Measurements from ENCODE around the gene SLC27A3. TPM values are rescaled to one million over a fixed set of nuclear protein-coding genes. Genes with fewer than 3 reads are reported as not detected.

SLC27A3 gene
- total and polyA plus RNA-seq, 7 donors, result 1.6 to 45.7 (median 22.8) TPM

- 88 to 92% methylated on average over 2 of the region's 2 CpGs for WGBS, 2 donors
- intact Hi-C loops (cut with DNase I), result no loop called here
Observed at GRCh38 chr1:153818876-153819275, 43.7 kb downstream of the SLC27A3 start.

GRCh38 chr1:153827168-153827964 lies 52.2 kb downstream of the SLC27A3 start:
- intact Hi-C loops (cut with DNase I), result no loop called here
- no peak overlapping the region for H3K27ac ChIP-seq
- H3K36me3 ChIP-seq, result peaks cover 0 to 31% (median 15%) of the 10 kb centered on the region in 4 donors
- no peaks in the 10 kb centered on the region for H3K9me3 ChIP-seq
- DNase-seq, result no peak
- no peaks in the 10 kb centered on the region for H3K27me3 ChIP-seq
- H3K4me1 ChIP-seq, result no peaks in the 10 kb centered on the region
- H3K4me3 ChIP-seq, result no peak overlapping the region
- no peak for TF ChIP-seq POLR2A (IDR thresholded peaks at IDR 0.05)
- TF ChIP-seq POLR2AphosphoS5 (IDR thresholded peaks at IDR 0.05), result no peak
- no peak for TF ChIP-seq EP300 (IDR thresholded peaks at IDR 0.05)
- 88 to 93% methylated on average over 6 of the region's 6 CpGs for WGBS, 2 donors

More at GRCh38 chr1:153818876-153819275, 43.7 kb downstream of the SLC27A3 start:
- Histone ChIP-seq H3K9me3 (no peaks in the 10 kb centered on the region), H3K4me1 (peaks cover 0 to 6% (median 2%) of the 10 kb centered on the region in 4 donors), H3K4me3 (no peak overlapping the region), H3K36me3 (peaks cover 25 to 52% (median 34%) of the 10 kb centered on the region in 4 donors), H3K27ac (no peak overlapping the region), H3K27me3 (no peaks in the 10 kb centered on the region)
- no peak for DNase-seq
- TF ChIP-seq EP300 (IDR thresholded peaks at IDR 0.05) (no peak), CTCF (IDR thresholded peaks at IDR 0.05) (no peak), POLR2AphosphoS5 (IDR thresholded peaks at IDR 0.05) (no peak), POLR2A (IDR thresholded peaks at IDR 0.05) (no peak)

Small RNAs within 50 kb of the gene (small RNA-seq; reads per million reads assigned to genes)
- 0 reads per million in 3 donors for gene RF00019

Other genes starting within 250 kb of the SLC27A3 start
- 1,000 to 10,000 TPM in 1 of 4 donors, 100 to 1,000 TPM in 3; 445 to 1,159 (median 590) TPM for gene S100A6, start 239.4 kb upstream of the SLC27A3 start, total RNA-seq
- 1,000 to 10,000 TPM; 4,079 to 7,223 (median 4,178) TPM for gene S100A6, start 239.4 kb upstream of the SLC27A3 start, polyA plus RNA-seq
- gene S100A5, start 234.5 kb upstream of the SLC27A3 start, total RNA-seq, result not detected
- gene S100A5, start 234.5 kb upstream of the SLC27A3 start, polyA plus RNA-seq, result not detected
- 100 to 1,000 TPM; 189 to 486 (median 288) TPM for gene S100A4, start 229.6 kb upstream of the SLC27A3 start, total RNA-seq
- gene S100A4, start 229.6 kb upstream of the SLC27A3 start, polyA plus RNA-seq, result 100 to 1,000 TPM; 304 to 499 (median 336) TPM
- gene S100A3, start 226.1 kb upstream of the SLC27A3 start, total RNA-seq, result 1 to 10 TPM; 1.1 to 4.3 (median 2.2) TPM
- gene S100A3, start 226.1 kb upstream of the SLC27A3 start, polyA plus RNA-seq, result 1 to 10 TPM; 1.4 to 3.9 (median 3.6) TPM
- gene S100A2, start 209.6 kb upstream of the SLC27A3 start, total RNA-seq, result 1 to 10 TPM in 1 of 4 donors, under 1 TPM in 1, not detected in 2; 0.68 to 1.8 TPM
- gene S100A2, start 209.6 kb upstream of the SLC27A3 start, polyA plus RNA-seq, result 10 to 100 TPM in 1 of 3 donors, 1 to 10 TPM in 2; 1.8 to 16.2 (median 2.3) TPM
- 10 to 100 TPM; 35.6 to 49.9 (median 39.7) TPM for gene S100A16, start 162.3 kb upstream of the SLC27A3 start, total RNA-seq
- 100 to 1,000 TPM; 332 to 492 (median 370) TPM for gene S100A16, start 162.3 kb upstream of the SLC27A3 start, polyA plus RNA-seq
- gene S100A14, start 159.1 kb upstream of the SLC27A3 start, total RNA-seq, result 1 to 10 TPM in 1 of 4 donors, under 1 TPM in 1, not detected in 2; 0.82 to 1.8 TPM
- gene S100A14, start 159.1 kb upstream of the SLC27A3 start, polyA plus RNA-seq, result 1,000 to 10,000 TPM in 1 of 3 donors, 100 to 1,000 TPM in 2; 789 to 1,144 (median 825) TPM
- gene S100A13, start 147.9 kb upstream of the SLC27A3 start, total RNA-seq, result 100 to 1,000 TPM in 3 of 4 donors, 10 to 100 TPM in 1; 86.3 to 305 (median 278) TPM
- 100 to 1,000 TPM; 113 to 302 (median 126) TPM for gene S100A13, start 147.9 kb upstream of the SLC27A3 start, polyA plus RNA-seq
- gene S100A1, start 147.0 kb upstream of the SLC27A3 start, total RNA-seq, result 10 to 100 TPM in 2 of 4 donors, 1 to 10 TPM in 2; 2.3 to 22.2 (median 10.9) TPM
- 1 to 10 TPM; 3.2 to 6.6 (median 4.4) TPM for gene S100A1, start 147.0 kb upstream of the SLC27A3 start, polyA plus RNA-seq
- 10 to 100 TPM; 44.8 to 57.8 (median 50.2) TPM for gene CHTOP, start 141.3 kb upstream of the SLC27A3 start, total RNA-seq
- 10 to 100 TPM; 35.4 to 65.4 (median 38.6) TPM for gene CHTOP, start 141.3 kb upstream of the SLC27A3 start, polyA plus RNA-seq
- gene SNAPIN, start 116.7 kb upstream of the SLC27A3 start, total RNA-seq, result 10 to 100 TPM; 51.2 to 94.5 (median 85.7) TPM
- 10 to 100 TPM; 30.0 to 38.6 (median 34.2) TPM for gene SNAPIN, start 116.7 kb upstream of the SLC27A3 start, polyA plus RNA-seq
- gene ILF2, start 104.4 kb upstream of the SLC27A3 start, total RNA-seq, result 10 to 100 TPM; 59.8 to 94.0 (median 79.7) TPM
- gene ILF2, start 104.4 kb upstream of the SLC27A3 start, polyA plus RNA-seq, result 100 to 1,000 TPM in 2 of 3 donors, 10 to 100 TPM in 1; 88.3 to 166 (median 132) TPM
- 10 to 100 TPM; 11.1 to 36.2 (median 31.0) TPM for gene NPR1, start 96.7 kb upstream of the SLC27A3 start, total RNA-seq
- gene NPR1, start 96.7 kb upstream of the SLC27A3 start, polyA plus RNA-seq, result 1 to 10 TPM in 2 of 3 donors, under 1 TPM in 1; 0.23 to 7.6 (median 5.4) TPM
- gene INTS3, start 47.4 kb upstream of the SLC27A3 start, total RNA-seq, result 10 to 100 TPM; 31.4 to 53.7 (median 37.3) TPM
- 10 to 100 TPM in 1 of 3 donors, 1 to 10 TPM in 2; 5.4 to 30.8 (median 6.2) TPM for gene INTS3, start 47.4 kb upstream of the SLC27A3 start, polyA plus RNA-seq
- gene GATAD2B, start 147.6 kb downstream of the SLC27A3 start, total RNA-seq, result 10 to 100 TPM; 16.4 to 37.4 (median 19.8) TPM
- 1 to 10 TPM; 1.8 to 7.9 (median 3.9) TPM for gene GATAD2B, start 147.6 kb downstream of the SLC27A3 start, polyA plus RNA-seq
- gene DENND4B, start 171.3 kb downstream of the SLC27A3 start, total RNA-seq, result 10 to 100 TPM; 17.9 to 34.9 (median 23.1) TPM
- gene DENND4B, start 171.3 kb downstream of the SLC27A3 start, polyA plus RNA-seq, result 10 to 100 TPM in 1 of 3 donors, 1 to 10 TPM in 2; 4.9 to 41.6 (median 9.0) TPM
- 10 to 100 TPM; 13.7 to 23.3 (median 15.0) TPM for gene CRTC2, start 183.2 kb downstream of the SLC27A3 start, total RNA-seq
- gene CRTC2, start 183.2 kb downstream of the SLC27A3 start, polyA plus RNA-seq, result 10 to 100 TPM; 17.8 to 32.9 (median 18.6) TPM
- gene SLC39A1, start 188.1 kb downstream of the SLC27A3 start, total RNA-seq, result 10 to 100 TPM; 50.7 to 80.3 (median 76.1) TPM
- gene SLC39A1, start 188.1 kb downstream of the SLC27A3 start, polyA plus RNA-seq, result 10 to 100 TPM; 25.7 to 97.5 (median 28.8) TPM
- 10 to 100 TPM in 2 of 4 donors, 1 to 10 TPM in 2; 7.9 to 13.8 (median 10.2) TPM for gene CREB3L4, start 192.5 kb downstream of the SLC27A3 start, total RNA-seq
- 10 to 100 TPM in 2 of 3 donors, 1 to 10 TPM in 1; 7.9 to 18.0 (median 16.8) TPM for gene CREB3L4, start 192.5 kb downstream of the SLC27A3 start, polyA plus RNA-seq
- 100 to 1,000 TPM; 171 to 293 (median 219) TPM for gene JTB, start 202.3 kb downstream of the SLC27A3 start, total RNA-seq
- gene JTB, start 202.3 kb downstream of the SLC27A3 start, polyA plus RNA-seq, result 100 to 1,000 TPM; 220 to 324 (median 286) TPM
- 10 to 100 TPM; 34.1 to 72.8 (median 40.7) TPM for gene RAB13, start 210.9 kb downstream of the SLC27A3 start, total RNA-seq
- 100 to 1,000 TPM; 117 to 275 (median 261) TPM for gene RAB13, start 210.9 kb downstream of the SLC27A3 start, polyA plus RNA-seq
- gene RPS27, start 215.4 kb downstream of the SLC27A3 start, total RNA-seq, result 1,000 to 10,000 TPM; 1,466 to 4,347 (median 3,611) TPM
- over 10,000 TPM; 12,408 to 20,490 (median 12,874) TPM for gene RPS27, start 215.4 kb downstream of the SLC27A3 start, polyA plus RNA-seq

All from sigmoid colon (tissue), 7 donors.